Ovary (tissue), 3 donors: Measurements from ENCODE around the gene FBXO46.

Source experiments
- CTCF ChIP-seq, 3 donors: fragments of 450-650 bp in 2 of 3; fragments of 200-600 bp in 1 of 3; IDR thresholded peaks; one replicate each; pipeline versions ENCODE4 v1.5.1 to v1.8.0; 2016 to 2022; ENCODE audit warnings: antibody characterized with exemption in 3 of 3, mild to moderate bottlenecking in 1 of 3
- POLR2A ChIP-seq: fragments of 450-650 bp; IDR thresholded peaks from one replicate; pipeline ENCODE4 v1.6.1; 2017; ENCODE audit warnings: antibody characterized with exemption, mild to moderate bottlenecking, moderate library complexity
- donor health status: DM: no; HTN: no; CAD: no.

GRCh38 chr19:45715139-45715538 lies 15.6 kb downstream of the FBXO46 start:
- TF ChIP-seq CTCF (IDR thresholded peaks at IDR 0.05) = no peak
- no peak for TF ChIP-seq POLR2A
